ENCODE measurements around the gene UBA52.
"Not testable (repeated sequence)": the region's sequence is repeated elsewhere in the genome, so short reads cannot be mapped to it uniquely, and the experiment has no call there.

The UBA52 gene

DNA sequence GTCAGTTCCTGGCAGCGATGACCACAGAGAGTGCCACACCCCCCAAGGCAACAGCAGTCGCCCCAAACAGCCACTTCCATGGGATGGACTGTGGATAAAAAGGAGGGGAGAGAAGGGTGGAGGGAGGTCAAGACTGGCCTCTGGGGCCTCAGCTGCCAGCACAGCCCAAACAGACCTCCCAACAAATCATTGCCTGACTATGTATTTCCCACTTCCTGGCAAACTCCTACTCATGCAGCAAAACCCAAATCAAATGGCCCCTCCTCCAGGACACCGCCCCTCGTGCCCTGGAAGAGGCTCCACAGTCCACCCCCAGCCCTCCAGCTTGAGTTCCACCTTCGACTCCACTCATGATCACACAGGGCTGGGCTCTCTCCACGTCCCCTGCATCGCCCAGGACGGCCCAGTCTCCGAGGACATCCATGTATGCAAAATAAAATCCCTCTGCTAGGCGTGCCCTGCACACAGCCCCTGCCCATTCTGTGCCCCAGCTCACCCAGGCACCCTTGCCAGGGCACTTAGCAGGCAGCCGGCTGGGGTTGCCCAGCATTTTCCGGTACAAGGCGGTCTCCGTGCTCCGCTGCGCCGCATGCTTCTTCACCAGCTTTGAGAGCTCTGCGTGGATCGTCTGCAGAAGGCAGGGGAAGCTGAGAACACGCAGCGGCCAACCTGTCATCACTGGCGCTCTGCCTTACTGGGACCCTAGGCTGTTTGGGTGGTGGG is 39.3 kb upstream of the UBA52 start:
- DNase-seq (ENCODE audit: low spot score): no peak
- TF ChIP-seq CTCF (IDR thresholded peaks at IDR 0.05; ENCODE audit: extremely low read depth, missing control alignments): no peak

- no peak for TF ChIP-seq CTCF (IDR thresholded peaks at IDR 0.05; ENCODE audit: extremely low read depth, missing control alignments)
Observed at GRCh38 chr19:18533058-18533457, 38.6 kb upstream of the UBA52 start.

GRCh38 chr19:18536475-18536874 is 35.2 kb upstream of the UBA52 start:
- no peak for DNase-seq (ENCODE audit: low spot score)
- no peak for TF ChIP-seq CTCF (IDR thresholded peaks at IDR 0.05; ENCODE audit: extremely low read depth, missing control alignments)

More at GRCh38 chr19:18533058-18533457, 38.6 kb upstream of the UBA52 start:
- no peak for DNase-seq (ENCODE audit: low spot score)

DNA sequence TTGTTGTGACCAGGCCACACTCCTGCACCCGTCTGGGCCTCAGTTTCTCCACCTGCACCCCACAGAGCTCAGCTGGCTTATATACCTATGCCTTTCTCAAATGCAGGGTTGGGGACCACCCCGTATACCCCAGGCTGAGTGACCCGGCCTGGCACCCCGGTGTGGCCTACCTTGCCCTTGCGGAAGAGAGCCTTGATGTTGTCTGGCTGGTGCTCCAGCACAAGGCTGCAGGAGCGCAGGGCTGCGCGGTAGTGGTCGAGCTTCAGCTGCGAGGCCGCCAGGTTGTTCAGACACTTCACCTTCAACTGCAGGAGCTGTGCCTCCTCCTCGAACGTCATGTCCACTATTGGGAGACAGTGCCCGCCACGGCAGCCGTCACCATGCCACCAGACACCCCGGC is 34.2 kb upstream of the UBA52 start:
- no peak for DNase-seq (ENCODE audit: low spot score)
- no peak for TF ChIP-seq CTCF (IDR thresholded peaks at IDR 0.05; ENCODE audit: extremely low read depth, missing control alignments)

- no peak for DNase-seq (ENCODE audit: low spot score)
- no peak for TF ChIP-seq CTCF (IDR thresholded peaks at IDR 0.05; ENCODE audit: extremely low read depth, missing control alignments)
Observed at GRCh38 chr19:18538115-18538514, 33.5 kb upstream of the UBA52 start.

GRCh38 chr19:18539372-18539771 is 32.3 kb upstream of the UBA52 start:
- DNase-seq (ENCODE audit: low spot score): no peak
- TF ChIP-seq CTCF (IDR thresholded peaks at IDR 0.05; ENCODE audit: extremely low read depth, missing control alignments): no peak

DNA sequence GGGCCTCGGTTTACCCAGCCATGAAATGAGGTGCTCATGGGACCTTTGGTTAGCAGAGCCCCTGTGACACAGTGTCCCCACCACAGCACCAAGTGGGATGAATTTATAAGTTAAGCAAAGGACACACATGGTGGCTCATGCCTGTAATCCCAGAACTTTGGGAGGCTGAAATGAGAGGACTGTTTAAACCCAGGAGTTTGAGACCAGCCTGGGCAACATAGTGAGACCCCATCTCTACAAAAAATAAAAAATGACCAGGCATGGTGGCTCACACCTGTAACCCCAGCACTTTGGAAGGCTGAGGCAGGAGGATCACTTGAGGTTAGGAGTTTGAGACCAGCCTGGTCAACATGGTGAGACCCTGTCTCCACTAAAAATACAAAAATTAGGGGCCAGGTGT is 31.5 kb upstream of the UBA52 start:
- DNase-seq (ENCODE audit: low spot score): not testable (repeated sequence)

Data from GM20000 (cell line).